Hepatocyte (in vitro differentiated cells): ENCODE measurements around the gene ANKRD52. TPM values are rescaled to one million over a fixed set of nuclear protein-coding genes. Genes with fewer than 3 reads are reported as not detected.

Experiments used
- DNase-seq: peaks from one replicate; pipeline ENCODE4 v3.0.0-alpha.2; 2016; ENCODE audit warnings: low spot score
- H2AFZ ChIP-seq: fragments of 200-600 bp; sonication (generic); 2 replicates; pipeline ENCODE4 v1.6.0; 2016; ENCODE audit warnings: antibody characterized with exemption, mild to moderate bottlenecking
- H3K27ac ChIP-seq: fragments of 200-600 bp; sonication (generic); 2 replicates; pipeline ENCODE4 v1.5.1; 2016; ENCODE audit warnings: mild to moderate bottlenecking
- H3K27me3 ChIP-seq: fragments of 200-600 bp; sonication (generic); 2 replicates; pipeline ENCODE4 v1.6.1; 2016
- H3K36me3 ChIP-seq: fragments of 200-600 bp; sonication (generic); replicated peaks from 2 replicates; pipeline ENCODE4 v1.5.1; 2016; ENCODE audit warnings: low read depth; ENCODE audit not compliant: insufficient read depth
- H3K4me1 ChIP-seq: fragments of 200-600 bp; sonication (generic); 2 replicates; pipeline ENCODE4 v1.5.1; 2016; ENCODE audit warnings: mild to moderate bottlenecking, moderate library complexity; ENCODE audit not compliant: insufficient read depth
- H3K4me2 ChIP-seq: fragments of 200-600 bp; sonication (generic); 2 replicates; pipeline ENCODE4 v1.6.0; 2016
- H3K4me3 ChIP-seq: fragments of 200-600 bp; sonication (generic); 2 replicates; pipeline ENCODE4 v1.5.1; 2016; ENCODE audit warnings: mild to moderate bottlenecking
- H3K79me2 ChIP-seq: fragments of 200-600 bp; sonication (generic); 2 replicates; pipeline ENCODE4 v1.6.0; 2017; ENCODE audit warnings: mild to moderate bottlenecking
- H3K9me2 ChIP-seq: fragments of 200-600 bp; sonication (generic); replicated peaks from 2 replicates; pipeline ENCODE4 v1.6.0; 2017; ENCODE audit warnings: mild to moderate bottlenecking; ENCODE audit not compliant: insufficient read depth
- H3K9me3 ChIP-seq: fragments of 200-600 bp; sonication (generic); 2 replicates; pipeline ENCODE4 v1.5.1; 2016; ENCODE audit warnings: low read depth, mild to moderate bottlenecking
- H4K20me1 ChIP-seq: fragments of 200-600 bp; sonication (generic); 2 replicates; pipeline ENCODE4 v1.6.0; 2016; ENCODE audit warnings: mild to moderate bottlenecking; ENCODE audit not compliant: insufficient read depth, poor library complexity, severe bottlenecking
- EZH2 ChIP-seq: fragments of 200-600 bp; sonication (generic); IDR thresholded peaks from 2 replicates; pipeline ENCODE4 v1.6.1; 2016; ENCODE audit warnings: antibody characterized with exemption, mild to moderate bottlenecking, borderline replicate concordance
- EZH2phosphoT487 ChIP-seq: fragments of 200-600 bp; sonication (generic); IDR thresholded peaks from one replicate; pipeline ENCODE4 v1.6.1; 2018; ENCODE audit warnings: antibody characterized with exemption, mild to moderate bottlenecking, low read depth, moderate library complexity; ENCODE audit not compliant: unreplicated experiment, severe bottlenecking
- WGBS: methylation state at CpG from one replicate; pipeline ENCODE4 v1.1.6; 2016; ENCODE audit warnings: low lambda C conversion rate; ENCODE audit errors: missing lambda C conversion rate; 5-methylcytosine and 5-hydroxymethylcytosine counted together
- polyA plus RNA-seq: library from polyadenylated mRNA; unstranded; fragments of >200 nt; fragmentation: Nextera tagmentation; extraction: Ambion mirVana; gene quantifications from 2 replicates; pipeline ENCODE4 v1.2.1, GENCODE V29; 2016
- total RNA-seq: library from RNA; depleted of rRNA; stranded (reverse); fragments of >200 nt; gene quantifications from 2 replicates; pipeline ENCODE4 v1.2.3, GENCODE V29; 2014
- TF ChIP-seq, protein P1 (sequence below): fragments of 200-600 bp; sonication (generic); IDR thresholded peaks from 2 replicates; pipeline ENCODE4 v1.5.1; 2016; ENCODE audit warnings: antibody characterized with exemption, mild to moderate bottlenecking; ENCODE audit not compliant: poor library complexity

The ANKRD52 gene
- total and polyA plus RNA-seq, 2 experiments from 2014 or later: 23.3 to 37.2 TPM

DNA sequence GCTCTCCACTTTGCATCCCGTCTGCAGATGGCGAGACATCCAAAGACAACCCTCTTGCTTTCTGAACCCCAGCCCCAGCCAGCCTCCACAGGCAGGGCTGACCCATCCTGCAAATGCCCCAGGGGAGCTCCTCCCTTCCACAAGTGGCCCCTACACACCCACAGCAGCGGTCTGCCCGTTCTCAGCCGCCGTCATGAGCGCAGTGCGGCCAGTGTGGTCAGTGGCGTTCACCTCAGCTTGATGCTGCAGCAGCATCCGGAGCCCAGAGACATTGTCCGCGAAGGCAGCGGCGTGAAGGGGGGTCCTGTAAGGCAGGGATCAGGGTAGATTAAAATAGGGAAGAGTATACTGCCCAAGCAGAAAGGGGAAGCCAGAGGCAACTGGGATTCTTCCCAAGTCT lies 13.7 kb downstream of the ANKRD52 start:
- H3K27ac ChIP-seq: no peak overlapping the region
- H3K79me2 ChIP-seq: no peaks in the 10 kb centered on the region
- WGBS: 99% methylated on average over 14 of the region's 14 CpGs
- H3K4me1 ChIP-seq: no peaks in the 10 kb centered on the region
- H4K20me1 ChIP-seq: no peaks in the 10 kb centered on the region
- H3K27me3 ChIP-seq: no peaks in the 10 kb centered on the region
- no peaks in the 10 kb centered on the region for H3K9me3 ChIP-seq
- no peak for TF ChIP-seq EZH2phosphoT487
- no peak for TF ChIP-seq EZH2
- TF ChIP-seq, protein P1, sequence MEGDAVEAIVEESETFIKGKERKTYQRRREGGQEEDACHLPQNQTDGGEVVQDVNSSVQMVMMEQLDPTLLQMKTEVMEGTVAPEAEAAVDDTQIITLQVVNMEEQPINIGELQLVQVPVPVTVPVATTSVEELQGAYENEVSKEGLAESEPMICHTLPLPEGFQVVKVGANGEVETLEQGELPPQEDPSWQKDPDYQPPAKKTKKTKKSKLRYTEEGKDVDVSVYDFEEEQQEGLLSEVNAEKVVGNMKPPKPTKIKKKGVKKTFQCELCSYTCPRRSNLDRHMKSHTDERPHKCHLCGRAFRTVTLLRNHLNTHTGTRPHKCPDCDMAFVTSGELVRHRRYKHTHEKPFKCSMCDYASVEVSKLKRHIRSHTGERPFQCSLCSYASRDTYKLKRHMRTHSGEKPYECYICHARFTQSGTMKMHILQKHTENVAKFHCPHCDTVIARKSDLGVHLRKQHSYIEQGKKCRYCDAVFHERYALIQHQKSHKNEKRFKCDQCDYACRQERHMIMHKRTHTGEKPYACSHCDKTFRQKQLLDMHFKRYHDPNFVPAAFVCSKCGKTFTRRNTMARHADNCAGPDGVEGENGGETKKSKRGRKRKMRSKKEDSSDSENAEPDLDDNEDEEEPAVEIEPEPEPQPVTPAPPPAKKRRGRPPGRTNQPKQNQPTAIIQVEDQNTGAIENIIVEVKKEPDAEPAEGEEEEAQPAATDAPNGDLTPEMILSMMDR: no peak
- H3K4me3 ChIP-seq: no peak overlapping the region
- H3K36me3 ChIP-seq: no peaks in the 10 kb centered on the region
- H2AFZ ChIP-seq: no peak overlapping the region
- H3K9me2 ChIP-seq: no peaks in the 10 kb centered on the region
- no peak overlapping the region for H3K4me2 ChIP-seq
- no peak for DNase-seq

DNA sequence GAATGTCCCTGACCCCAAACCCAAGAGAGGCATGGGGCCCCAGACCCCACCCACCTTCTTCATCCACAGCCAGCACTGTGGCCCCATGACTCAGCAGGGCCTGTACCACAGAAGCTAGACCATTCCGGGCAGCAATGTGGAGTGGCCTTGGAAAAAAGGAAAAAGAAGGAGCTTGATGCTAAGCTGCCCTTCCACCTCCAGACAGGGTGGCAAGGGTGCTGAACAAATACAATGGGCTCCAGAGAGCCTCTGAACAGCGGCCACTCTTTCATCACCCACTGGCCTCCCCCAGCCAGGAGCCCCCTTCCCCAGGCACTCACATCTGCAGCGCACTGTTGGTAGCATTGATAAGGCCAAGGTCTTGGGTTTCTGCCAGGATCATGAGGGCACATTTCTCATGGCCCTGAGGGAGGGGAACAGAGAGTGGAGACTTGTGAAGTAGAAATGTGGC lies 14.4 kb downstream of the ANKRD52 start:
- DNase-seq: no peak
- no peaks in the 10 kb centered on the region for H3K36me3 ChIP-seq
- H3K9me3 ChIP-seq: no peaks in the 10 kb centered on the region
- no peak overlapping the region for H2AFZ ChIP-seq
- H3K9me2 ChIP-seq: no peaks in the 10 kb centered on the region
- H3K27me3 ChIP-seq: no peaks in the 10 kb centered on the region
- no peaks in the 10 kb centered on the region for H4K20me1 ChIP-seq
- TF ChIP-seq, protein P1: no peak
- TF ChIP-seq EZH2: no peak
- no peak for TF ChIP-seq EZH2phosphoT487
- no peaks in the 10 kb centered on the region for H3K4me1 ChIP-seq
- H3K4me2 ChIP-seq: no peak overlapping the region
- H3K4me3 ChIP-seq: no peak overlapping the region
- WGBS: 88% methylated on average over 3 of the region's 3 CpGs
- no peaks in the 10 kb centered on the region for H3K79me2 ChIP-seq
- no peak overlapping the region for H3K27ac ChIP-seq

- WGBS: 99% methylated on average over 13 of the region's 13 CpGs
Measured at GRCh38 chr12:56242986-56243385, 15.2 kb downstream of the ANKRD52 start.

More at GRCh38 chr12:56242986-56243385, 15.2 kb downstream of the ANKRD52 start:
- H3K27me3 ChIP-seq: no peaks in the 10 kb centered on the region
- no peaks in the 10 kb centered on the region for H3K36me3 ChIP-seq
- H3K4me2 ChIP-seq: no peak overlapping the region
- no peak overlapping the region for H3K4me3 ChIP-seq
- no peak for TF ChIP-seq EZH2
- no peak for TF ChIP-seq EZH2phosphoT487
- TF ChIP-seq, protein P1: no peak
- H2AFZ ChIP-seq: no peak overlapping the region
- no peaks in the 10 kb centered on the region for H3K79me2 ChIP-seq
- no peaks in the 10 kb centered on the region for H3K9me2 ChIP-seq
- DNase-seq: no peak
- no peaks in the 10 kb centered on the region for H3K4me1 ChIP-seq
- H3K9me3 ChIP-seq: no peaks in the 10 kb centered on the region
- H4K20me1 ChIP-seq: no peaks in the 10 kb centered on the region
- H3K27ac ChIP-seq: no peak overlapping the region
